ENCODE results near the gene C3orf49. TPM values are rescaled to one million over a fixed set of nuclear protein-coding genes. Genes with fewer than 3 reads are reported as not detected.

C3orf49 gene
- total RNA-seq, 1 experiment from 2014 or later, result not detected

- Mint-ChIP-seq H3K9me3 (ENCODE audit: unreplicated experiment) (no peaks in the 10 kb centered on the region), H3K4me1 (ENCODE audit: low read depth, unreplicated experiment) (peaks cover 7% of the 10 kb centered on the region), H3K27ac (ENCODE audit: unreplicated experiment) (no peak overlapping the region), H3K36me3 (ENCODE audit: insufficient read depth, unreplicated experiment) (no peaks in the 10 kb centered on the region), H3K27me3 (ENCODE audit: insufficient read depth, unreplicated experiment) (no peaks in the 10 kb centered on the region), H3K4me3 (ENCODE audit: unreplicated experiment) (no peak overlapping the region)
- ChIA-PET POLR2A (no interaction called here), CTCF (no interaction called here)
- Histone ChIP-seq H3K4me3 (ENCODE audit: low read depth, low read length) (no peak overlapping the region), H3K36me3 (ENCODE audit: control insufficient read depth, insufficient read depth, low read length) (no peaks in the 10 kb centered on the region), H3K4me1 (peaks cover 12% of the 10 kb centered on the region; the same call in 1 of the 2 replicates), H3K9me3 (no peaks in the 10 kb centered on the region), H3K27me3 (replicated peaks; ENCODE audit: control insufficient read depth, insufficient read depth, low read length) (no peaks in the 10 kb centered on the region)
- BruUV-seq (replicated peaks), result no TSS peak
- DNase-seq, result no peak
- intact Hi-C loops (cut with micrococcal nuclease; ENCODE audit: unreplicated experiment), result no loop called here
- TF ChIP-seq CTCF (IDR thresholded peaks at IDR 0.05; ENCODE audit: insufficient read depth in 1 of 2, low read depth in 1 of 2, low read length in 1 of 2, severe bottlenecking in 1 of 2, unreplicated experiment in 1 of 2), result no peak
These were observed 57.2 kb downstream of the C3orf49 start for GRCh38 chr3:63876260-63876659.

- Histone ChIP-seq H3K4me1 (0 out of 2 replicates have a peak, but pooled peaks cover 4% of the 10 kb centered on the region), H3K9me3 (no peaks in the 10 kb centered on the region), H3K27me3 (replicated peaks; ENCODE audit: control insufficient read depth, insufficient read depth, low read length) (no peaks in the 10 kb centered on the region), H3K4me3 (ENCODE audit: low read depth, low read length) (no peak overlapping the region), H3K36me3 (ENCODE audit: control insufficient read depth, insufficient read depth, low read length) (no peaks in the 10 kb centered on the region)
- ChIA-PET CTCF (no interaction called here), POLR2A (no interaction called here)
- Mint-ChIP-seq H3K4me3 (ENCODE audit: unreplicated experiment) (no peak overlapping the region), H3K36me3 (ENCODE audit: insufficient read depth, unreplicated experiment) (peaks cover 5% of the 10 kb centered on the region), H3K9me3 (ENCODE audit: unreplicated experiment) (no peaks in the 10 kb centered on the region), H3K27me3 (ENCODE audit: insufficient read depth, unreplicated experiment) (no peaks in the 10 kb centered on the region), H3K4me1 (ENCODE audit: low read depth, unreplicated experiment) (peaks cover 7% of the 10 kb centered on the region), H3K27ac (ENCODE audit: unreplicated experiment) (no peak overlapping the region)
- no peak for DNase-seq
- no TSS peak for BruUV-seq (replicated peaks)
- intact Hi-C loops (cut with micrococcal nuclease; ENCODE audit: unreplicated experiment), result no loop called here
- no peak for TF ChIP-seq CTCF (IDR thresholded peaks at IDR 0.05; ENCODE audit: insufficient read depth in 1 of 2, low read depth in 1 of 2, low read length in 1 of 2, severe bottlenecking in 1 of 2, unreplicated experiment in 1 of 2)
These were observed 58.8 kb downstream of the C3orf49 start for GRCh38 chr3:63877737-63878393.

- Mint-ChIP-seq H3K4me1 (ENCODE audit: low read depth, unreplicated experiment) (peaks cover 7% of the 10 kb centered on the region), H3K27me3 (ENCODE audit: insufficient read depth, unreplicated experiment) (no peaks in the 10 kb centered on the region), H3K9me3 (ENCODE audit: unreplicated experiment) (no peaks in the 10 kb centered on the region), H3K4me3 (ENCODE audit: unreplicated experiment) (no peak overlapping the region), H3K27ac (ENCODE audit: unreplicated experiment) (no peak overlapping the region), H3K36me3 (ENCODE audit: insufficient read depth, unreplicated experiment) (peaks cover 5% of the 10 kb centered on the region)
- H3K9me3 ChIP-seq, result no peaks in the 10 kb centered on the region
- ChIA-PET CTCF (no interaction called here), POLR2A (no interaction called here)
- 0 out of 2 replicates have a peak, but pooled peaks cover 4% of the 10 kb centered on the region for H3K4me1 ChIP-seq
- BruUV-seq (replicated peaks), result no TSS peak
- TF ChIP-seq CTCF (IDR thresholded peaks at IDR 0.05; ENCODE audit: insufficient read depth in 1 of 2, low read depth in 1 of 2, low read length in 1 of 2, severe bottlenecking in 1 of 2, unreplicated experiment in 1 of 2), result no peak
- DNase-seq, result no peak
- H3K4me3 ChIP-seq (ENCODE audit: low read depth, low read length), result no peak overlapping the region
- intact Hi-C loops (cut with micrococcal nuclease; ENCODE audit: unreplicated experiment), result no loop called here
- H3K27me3 ChIP-seq (replicated peaks; ENCODE audit: control insufficient read depth, insufficient read depth, low read length), result no peaks in the 10 kb centered on the region
- H3K36me3 ChIP-seq (ENCODE audit: control insufficient read depth, insufficient read depth, low read length), result no peaks in the 10 kb centered on the region
These were observed 59.4 kb downstream of the C3orf49 start for GRCh38 chr3:63878394-63879060.

All from Caco-2 (cell line).